Testis (tissue), 2 donors: Measurements from ENCODE around the gene LPCAT3.

Experiments used
- CTCF ChIP-seq, 3 experiments: fragments of 450-650 bp in 2 of 3; fragments of 200-600 bp in 1 of 3; sonication (generic) in 1 of 3; IDR thresholded peaks; one replicate each; pipeline ENCODE4 v1.5.1; 2016 to 2019; ENCODE audit warnings: antibody characterized with exemption in 3 of 3, mild to moderate bottlenecking in 2 of 3, moderate library complexity in 1 of 3
- POLR2A ChIP-seq: fragments of 450-650 bp; IDR thresholded peaks from one replicate; pipeline ENCODE4 v1.6.1; 2017; ENCODE audit warnings: antibody characterized with exemption, mild to moderate bottlenecking, moderate library complexity

- TF ChIP-seq CTCF (IDR thresholded peaks at IDR 0.05) (no peak), POLR2A (no peak)
Measured at GRCh38 chr12:6959805-6960592, 58.3 kb downstream of the LPCAT3 start.
